Kidney tubule cell (primary cell): ENCODE data around the gene ZNF469.
"Not testable (repeated sequence)": the region's sequence is repeated elsewhere in the genome, so short reads cannot be mapped to it uniquely, and the experiment has no call there.

Source experiments
- DNase-seq: peaks from one replicate; pipeline ENCODE4 v3.0.0-alpha.2; 2018; ENCODE audit warnings: low spot score

The ZNF469 gene

GRCh38 chr16:88358023-88358420 is 24.7 kb upstream of the ZNF469 start:
- no peak for DNase-seq

GRCh38 chr16:88359008-88359407 is 23.8 kb upstream of the ZNF469 start:
- DNase-seq: no peak

GRCh38 chr16:88360401-88360800 is 22.4 kb upstream of the ZNF469 start:
- not testable (repeated sequence) for DNase-seq

- no peak for DNase-seq
Measured at GRCh38 chr16:88360999-88361398, 21.8 kb upstream of the ZNF469 start.

- DNase-seq: no peak
Measured at GRCh38 chr16:88361775-88362174, 21.0 kb upstream of the ZNF469 start.

- no peak for DNase-seq
Measured at GRCh38 chr16:88363239-88363891, 19.4 kb upstream of the ZNF469 start.

- DNase-seq: no peak
Measured at GRCh38 chr16:88365244-88365865, 17.4 kb upstream of the ZNF469 start.

- DNase-seq: no peak
Measured at GRCh38 chr16:88366032-88366703, 16.6 kb upstream of the ZNF469 start.

- DNase-seq: no peak
Measured at GRCh38 chr16:88366704-88367047, 16.1 kb upstream of the ZNF469 start.

- no peak for DNase-seq
Measured at GRCh38 chr16:88367560-88367959, 15.2 kb upstream of the ZNF469 start.

- no peak for DNase-seq
Measured at GRCh38 chr16:88368036-88368435, 14.7 kb upstream of the ZNF469 start.

GRCh38 chr16:88368994-88369393 is 13.8 kb upstream of the ZNF469 start:
- no peak for DNase-seq

- DNase-seq: no peak
Measured at GRCh38 chr16:88369447-88370008, 13.2 kb upstream of the ZNF469 start.

- no peak for DNase-seq
Measured at GRCh38 chr16:88370365-88370764, 12.4 kb upstream of the ZNF469 start.

GRCh38 chr16:88372522-88372921 is 10.2 kb upstream of the ZNF469 start:
- no peak for DNase-seq

- DNase-seq: no peak
Measured at GRCh38 chr16:88373211-88373610, 9.5 kb upstream of the ZNF469 start.

GRCh38 chr16:88373927-88374492 is 8.7 kb upstream of the ZNF469 start:
- DNase-seq: no peak

- DNase-seq: no peak
Measured at GRCh38 chr16:88374736-88375135, 8.0 kb upstream of the ZNF469 start.

- DNase-seq: no peak
Measured at GRCh38 chr16:88375236-88375975, 7.4 kb upstream of the ZNF469 start.

- no peak for DNase-seq
Measured at GRCh38 chr16:88375996-88376834, 6.5 kb upstream of the ZNF469 start.
